Fibroblast of skin of back (primary cell): Measurements from ENCODE around the gene DBN1.

Source experiments
- DNase-seq: peaks from one replicate; pipeline ENCODE4 v3.0.0-alpha.2; 2013

DBN1 gene

GRCh38 chr5:177443144-177443983, 30.1 kb downstream of the DBN1 start:
- DNase-seq = no peak

DNA sequence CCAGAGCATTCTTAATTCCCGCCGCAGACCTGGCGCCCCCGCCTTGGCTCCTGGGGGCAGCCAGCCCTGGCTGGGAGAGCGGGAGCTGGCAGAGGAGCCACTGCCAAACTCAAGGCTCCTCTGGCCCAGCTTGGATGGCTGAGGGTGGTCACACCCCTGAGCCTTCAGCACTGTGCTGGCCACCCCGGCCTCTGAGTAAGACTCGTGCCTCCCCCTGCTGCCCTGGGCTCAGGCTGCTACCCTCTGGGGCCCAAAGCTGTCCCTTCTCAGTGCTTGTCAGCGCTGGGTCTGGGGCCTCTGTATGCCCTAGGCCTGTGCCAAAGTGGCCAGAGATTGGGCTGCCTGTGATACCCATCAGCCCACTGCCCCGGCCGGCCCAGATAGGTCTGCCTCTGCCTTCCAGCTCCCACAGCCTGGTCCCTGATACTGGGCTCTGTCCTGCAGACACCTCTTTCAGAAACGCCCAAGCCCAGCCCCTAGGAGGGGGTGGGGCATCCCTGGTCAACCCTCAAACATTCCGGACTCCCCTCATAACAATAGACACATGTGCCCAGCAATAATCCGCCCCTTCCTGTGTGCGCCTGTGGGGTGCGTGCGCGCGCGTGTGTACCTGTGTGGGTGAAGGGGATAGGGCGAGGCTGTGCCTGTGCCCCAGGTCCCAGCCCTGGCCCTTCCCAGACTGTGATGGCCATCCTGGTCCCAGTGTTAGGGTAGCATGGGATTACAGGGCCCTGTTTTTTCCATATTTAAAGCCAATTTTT, 31.2 kb downstream of the DBN1 start:
- no peak for DNase-seq

DNA sequence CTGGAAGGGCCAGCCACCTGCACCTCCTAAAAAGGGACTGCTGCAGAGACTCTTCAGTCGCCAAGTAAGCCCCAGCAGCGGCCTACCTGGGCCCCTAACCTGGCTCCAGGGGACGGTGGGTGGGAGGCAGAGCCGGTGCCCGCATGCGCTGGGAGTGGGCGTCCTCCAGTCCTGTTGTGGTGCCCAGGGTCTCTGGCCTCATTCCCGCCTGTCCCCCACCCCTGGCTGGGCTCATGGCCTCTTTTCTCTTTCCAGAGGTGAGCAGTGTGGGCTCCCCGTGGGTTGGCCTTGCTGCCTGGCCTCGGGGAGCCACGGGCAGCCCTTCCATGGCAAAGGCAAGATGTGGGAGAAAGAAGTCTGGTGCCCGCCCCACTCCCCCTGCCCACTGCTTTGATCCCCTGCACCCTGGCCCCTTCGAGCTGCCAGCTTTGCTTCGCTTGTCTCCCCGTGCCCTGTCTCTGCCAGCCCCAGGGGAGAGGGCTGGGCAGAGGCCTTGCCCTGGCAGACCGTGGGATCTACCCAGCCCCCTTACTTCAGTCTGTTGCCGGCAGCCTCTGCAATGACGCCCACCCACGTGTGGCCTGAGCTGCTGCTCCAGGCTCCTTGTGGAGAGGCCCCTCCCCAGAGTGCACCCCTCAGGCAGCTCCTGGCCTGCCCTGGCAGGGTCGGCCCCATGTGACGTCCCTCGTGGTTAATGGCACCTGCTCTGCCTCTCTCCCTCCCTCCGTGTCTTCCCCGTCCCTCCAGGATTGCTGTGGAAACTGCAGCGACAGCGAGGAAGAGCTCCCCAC, 32.2 kb downstream of the DBN1 start:
- no peak for DNase-seq

GRCh38 chr5:177440211-177440989, 33.0 kb downstream of the DBN1 start:
- no peak for DNase-seq

- DNase-seq = no peak
These were observed 33.8 kb downstream of the DBN1 start for GRCh38 chr5:177439518-177440053.

DNA sequence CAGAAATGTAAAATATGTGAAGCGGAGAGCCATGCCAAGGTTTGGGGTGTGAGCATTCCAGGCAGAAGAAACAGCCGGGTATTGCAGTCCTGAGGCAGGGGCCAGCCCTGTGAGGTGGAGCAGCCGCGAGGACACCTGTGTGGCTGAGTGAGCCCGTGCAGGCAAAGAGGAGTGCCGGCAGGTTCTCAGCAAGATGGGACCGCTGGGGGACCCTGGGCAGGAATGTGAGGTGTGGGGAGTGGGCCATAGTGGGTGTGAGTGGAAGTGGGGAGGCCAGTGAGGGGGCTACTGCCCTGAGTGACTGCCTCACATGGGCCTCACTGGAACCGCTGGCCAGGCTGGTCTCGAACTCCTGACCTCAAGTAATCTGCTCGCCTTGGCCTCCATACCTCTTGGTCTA, 35.0 kb downstream of the DBN1 start:
- no peak for DNase-seq

- no peak for DNase-seq
These were observed 35.8 kb downstream of the DBN1 start for GRCh38 chr5:177437623-177438022.

- DNase-seq = no peak
These were observed 37.4 kb downstream of the DBN1 start for GRCh38 chr5:177435847-177436536.

GRCh38 chr5:177434942-177435738, 38.3 kb downstream of the DBN1 start:
- DNase-seq = no peak

DNA sequence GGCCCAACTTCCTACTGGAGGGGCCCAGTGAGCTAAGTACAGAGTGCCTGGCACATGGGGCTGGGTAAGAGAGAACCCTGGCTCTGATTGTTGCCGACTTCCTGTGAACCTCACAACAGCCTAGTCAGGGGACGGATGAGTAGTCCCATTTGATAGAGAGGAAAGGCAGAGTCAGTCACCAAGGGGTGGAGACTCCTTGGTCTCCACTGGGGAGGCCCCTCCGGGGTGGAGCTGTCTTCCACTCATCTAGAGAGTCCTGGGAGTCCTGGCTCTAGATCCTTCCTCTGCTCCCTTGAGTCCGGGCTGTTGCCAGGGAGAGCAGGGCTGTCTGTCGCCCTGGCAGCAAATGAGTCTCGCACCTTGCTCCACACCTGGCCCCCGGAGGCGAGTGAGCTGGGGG, 39.0 kb downstream of the DBN1 start:
- DNase-seq = no peak

DNA sequence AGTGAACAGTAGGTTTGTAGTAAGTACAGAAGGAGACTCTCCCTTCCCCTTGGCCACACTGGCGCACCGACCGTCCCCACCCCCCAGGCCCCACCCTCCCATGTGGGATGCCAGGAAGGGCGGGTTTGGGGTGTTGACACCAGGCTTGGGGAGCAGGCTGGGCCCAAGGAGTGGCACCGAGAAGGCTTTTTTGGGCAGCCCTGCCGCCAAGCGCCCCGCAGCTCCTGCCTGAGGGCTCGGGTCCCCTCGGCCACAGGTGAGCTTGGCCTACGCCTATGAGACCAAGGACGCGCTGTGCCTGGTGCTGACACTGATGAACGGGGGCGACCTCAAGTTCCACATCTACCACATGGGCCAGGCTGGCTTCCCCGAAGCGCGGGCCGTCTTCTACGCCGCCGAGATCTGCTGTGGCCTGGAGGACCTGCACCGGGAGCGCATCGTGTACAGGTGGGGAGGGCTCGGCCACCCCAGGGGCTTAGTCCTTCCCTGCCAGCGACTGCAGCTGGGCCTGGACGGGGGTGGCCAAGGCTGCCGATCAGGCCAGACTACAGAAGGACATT, 39.7 kb downstream of the DBN1 start:
- no peak for DNase-seq

GRCh38 chr5:177432839-177433657, 40.4 kb downstream of the DBN1 start:
- no peak for DNase-seq

- DNase-seq = no peak
These were observed 41.1 kb downstream of the DBN1 start for GRCh38 chr5:177432143-177432838.

DNA sequence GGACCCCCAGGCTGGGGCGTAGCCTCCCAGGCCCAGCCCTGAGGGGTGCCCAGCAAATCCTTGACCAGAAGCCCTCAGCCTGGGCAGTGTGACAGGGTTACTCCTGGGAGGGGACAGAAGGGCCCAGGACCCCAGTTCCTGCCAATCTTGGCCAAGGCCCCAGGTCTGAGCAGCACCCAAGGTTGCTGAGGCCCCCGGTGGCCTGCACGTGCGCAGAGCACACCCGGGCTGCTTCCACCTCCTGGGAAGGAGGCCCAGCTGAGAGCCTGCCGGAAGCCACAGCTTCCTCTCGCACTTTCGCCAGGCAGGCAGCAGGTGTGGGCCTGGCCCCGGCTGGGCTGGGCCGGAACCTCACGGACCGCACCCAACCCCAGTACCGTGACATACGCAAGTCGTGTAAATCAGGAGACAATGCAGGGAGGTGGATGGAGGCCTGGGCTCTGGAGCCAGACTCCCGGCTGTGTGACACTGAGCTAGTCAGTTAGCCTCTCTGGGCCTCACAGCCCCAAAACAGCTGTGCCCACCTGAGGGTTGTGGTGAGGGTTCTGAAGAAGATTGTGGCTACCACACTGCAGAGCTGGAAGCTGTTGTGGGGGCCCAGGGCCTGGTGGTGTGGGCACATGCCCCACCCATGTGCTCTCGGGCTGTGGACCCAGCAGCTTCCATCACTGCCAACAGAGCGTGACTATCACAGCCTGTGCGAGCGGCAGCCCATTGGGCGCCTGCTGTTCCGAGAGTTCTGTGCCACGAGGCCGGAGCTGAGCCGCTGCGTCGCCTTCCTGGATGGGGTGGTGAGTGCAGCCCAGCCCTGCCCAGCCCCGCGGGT, 41.9 kb downstream of the DBN1 start:
- DNase-seq = no peak

DNA sequence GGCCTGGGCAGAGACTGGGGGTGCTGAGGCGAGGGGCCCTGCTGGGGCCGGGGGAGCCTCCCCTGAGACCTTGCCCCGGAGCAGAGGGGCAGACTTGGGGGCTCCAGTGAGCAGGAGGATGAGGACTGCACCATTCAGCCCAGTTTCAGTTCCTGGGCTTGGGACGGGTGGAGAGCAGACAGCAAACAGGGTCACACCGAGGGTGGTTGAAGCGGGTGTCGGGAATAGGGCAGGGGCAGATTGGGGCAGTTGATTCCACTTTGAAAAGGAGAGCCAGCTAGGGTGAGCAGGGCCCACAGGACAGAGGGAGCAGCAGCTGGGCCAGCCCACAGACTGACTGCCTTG, 42.5 kb downstream of the DBN1 start:
- no peak for DNase-seq

DNA sequence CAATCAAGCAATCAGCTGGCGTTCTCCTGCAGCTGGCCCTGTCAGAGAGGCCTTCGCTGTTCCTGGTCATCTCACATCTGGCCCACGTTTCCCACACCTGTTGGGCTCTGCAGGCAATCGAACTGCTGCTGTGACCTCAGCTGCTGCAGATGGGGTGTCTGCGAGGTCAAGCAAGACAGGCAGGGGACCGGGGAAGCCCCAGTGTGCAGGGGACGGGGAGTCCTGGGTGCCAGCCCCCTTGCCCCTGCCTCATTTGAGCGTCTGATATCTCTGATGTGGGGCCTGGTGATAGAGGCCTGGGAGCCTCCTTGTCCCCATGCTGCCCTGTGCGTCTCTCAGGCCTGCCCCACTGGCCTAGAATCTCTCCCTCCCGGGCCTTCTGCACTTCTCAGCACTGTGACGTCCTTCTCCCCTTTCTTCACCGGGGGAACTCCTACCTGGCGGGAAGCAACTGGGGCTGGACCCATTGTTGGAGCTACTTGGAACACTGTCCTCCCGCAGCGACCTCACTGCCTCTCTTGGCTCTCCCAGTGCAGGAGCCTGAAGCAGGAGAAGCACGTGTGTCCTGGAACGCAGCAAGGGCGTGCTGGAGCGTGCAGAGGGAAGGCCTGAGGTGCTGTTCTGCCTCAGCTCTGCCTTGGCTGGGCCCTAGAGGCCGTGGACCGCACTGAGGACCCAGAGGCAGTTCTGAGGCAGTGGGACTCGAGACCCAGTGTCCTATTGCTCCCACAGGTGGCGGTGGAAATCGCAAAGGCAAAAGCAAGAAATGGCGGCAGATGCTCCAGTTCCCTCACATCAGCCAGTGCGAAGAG, 43.1 kb downstream of the DBN1 start:
- no peak for DNase-seq
